SK-N-SH (cell line): ENCODE measurements around the gene GNG5. TPM values are rescaled to one million over a fixed set of nuclear protein-coding genes. Genes with fewer than 3 reads are reported as not detected.

Source experiments
- CTCF ChIA-PET: fragments of 300-600, 350-600 bp; formaldehyde crosslinking; extraction: SDS; loops from one replicate; lab custom pipeline; 2021; lab: Yijun Ruan, JAX
- POLR2A ChIA-PET: fragments of 350-600 bp; sonication (Branson Sonifier 250); formaldehyde crosslinking; extraction: SDS; loops from one replicate; lab custom pipeline; 2020; ENCODE audit warnings: antibody characterized with exemption, inconsistent platforms; lab: Yijun Ruan, JAX
- DNase-seq: peaks from one replicate; pipeline ENCODE4 v3.0.0; 2012
- H2AFZ ChIP-seq: fragments of 200-600 bp; sonication (generic); 2 replicates; pipeline ENCODE4 v1.8.1; 2016; ENCODE audit warnings: antibody characterized with exemption, mild to moderate bottlenecking, low read depth
- H3F3A ChIP-seq: fragments of 200-600 bp; sonication (generic); replicated peaks from 2 replicates; pipeline ENCODE3; 2016; ENCODE audit warnings: antibody characterized with exemption, mild to moderate bottlenecking; ENCODE audit not compliant: insufficient read depth
- H3K27ac ChIP-seq, 2 experiments: fragments of 200-500 bp in 1 of 2; fragments of 200-600 bp in 1 of 2; sonication (Bioruptor generic) in 1 of 2; sonication (generic), shearing (Covaris generic) in 1 of 2; 2 replicates each; pipeline versions ENCODE4 v1.5.1 to v1.6.1; 2014 to 2016; ENCODE audit warnings: low read depth in 2 of 2, inconsistent platforms in 1 of 2, low read length in 1 of 2, mild to moderate bottlenecking in 1 of 2, mixed read lengths in 1 of 2
- H3K27me3 ChIP-seq: fragments of 200-600 bp; sonication (generic), shearing (Covaris generic); 2 replicates; pipeline ENCODE4 v1.6.1; 2016; ENCODE audit warnings: mixed run types; ENCODE audit not compliant: insufficient read depth
- H3K36me3 ChIP-seq, 2 experiments: fragments of 200-500 bp in 1 of 2; fragments of 200-600 bp in 1 of 2; sonication (Bioruptor generic) in 1 of 2; sonication (generic) in 1 of 2; replicated peaks in 1 of 2; 2 replicates each; pipeline versions ENCODE3 to v1.5.1; 2014 to 2016; ENCODE audit warnings: low read length in 1 of 2, mild to moderate bottlenecking in 1 of 2; ENCODE audit not compliant: insufficient read depth in 2 of 2, control insufficient read depth in 1 of 2
- H3K4me1 ChIP-seq, 2 experiments: fragments of 200-500 bp in 1 of 2; fragments of 200-600 bp in 1 of 2; sonication (Bioruptor generic) in 1 of 2; sonication (generic), shearing (Covaris generic) in 1 of 2; 2 replicates each; pipeline versions ENCODE4 v1.5.1 to v1.6.1; 2014 to 2016; ENCODE audit warnings: low read depth in 1 of 2, low read length in 1 of 2, mixed run types in 1 of 2; ENCODE audit not compliant: insufficient read depth in 2 of 2, control insufficient read depth in 1 of 2
- H3K4me2 ChIP-seq: fragments of 200-600 bp; sonication (generic), shearing (Covaris generic); 2 replicates; pipeline ENCODE4 v1.6.1; 2017; ENCODE audit warnings: mixed run types
- H3K4me3 ChIP-seq, 2 experiments: fragments of 200-500 bp in 1 of 2; fragments of 200-600 bp in 1 of 2; sonication (Bioruptor generic) in 1 of 2; sonication (generic), shearing (Covaris generic) in 1 of 2; 2 replicates each; pipeline versions ENCODE4 v1.5.1 to v1.8.1; 2014 to 2016; ENCODE audit warnings: low read depth in 2 of 2, inconsistent platforms in 1 of 2, low read length in 1 of 2, mild to moderate bottlenecking in 1 of 2, mixed read lengths in 1 of 2, moderate library complexity in 1 of 2
- H3K79me2 ChIP-seq: fragments of 200-600 bp; sonication (generic); 2 replicates; pipeline ENCODE4 v1.8.1; 2017; ENCODE audit warnings: mild to moderate bottlenecking; ENCODE audit not compliant: insufficient read depth
- H3K9ac ChIP-seq: fragments of 200-600 bp; sonication (generic); 2 replicates; pipeline ENCODE4 v1.6.1; 2017; ENCODE audit warnings: mixed run types
- H3K9me2 ChIP-seq: fragments of 200-600 bp; sonication (generic); 2 replicates; pipeline ENCODE4 v1.6.1; 2017; ENCODE audit warnings: mixed run types
- H3K9me3 ChIP-seq: fragments of 200-600 bp; sonication (generic); 2 replicates; pipeline ENCODE4 v1.6.1; 2017; ENCODE audit warnings: mixed run types, mild to moderate bottlenecking, moderate library complexity
- H4K20me1 ChIP-seq: fragments of 200-600 bp; sonication (generic); 2 replicates; pipeline ENCODE4 v1.6.1; 2017; ENCODE audit warnings: mild to moderate bottlenecking, mixed run types; ENCODE audit not compliant: insufficient read depth
- CHD2 ChIP-seq: fragments of 150-350 bp; IDR thresholded peaks from 2 replicates; pipeline ENCODE4 v1.6.1; 2018; ENCODE audit warnings: low read length; ENCODE audit not compliant: partially characterized antibody
- CTCF ChIP-seq: fragments of 200-600 bp; sonication (generic); IDR thresholded peaks from 2 replicates; pipeline ENCODE4 v1.6.1; 2017; ENCODE audit warnings: antibody characterized with exemption, mild to moderate bottlenecking, moderate library complexity
- ELF1 ChIP-seq: IDR thresholded peaks from 2 replicates; pipeline ENCODE4 v1.4.0; 2012
- FOSL2 ChIP-seq: IDR thresholded peaks from 2 replicates; pipeline ENCODE4 v1.4.0; 2012; ENCODE audit warnings: low read depth, mild to moderate bottlenecking, moderate library complexity, borderline replicate concordance
- FOXM1 ChIP-seq: IDR thresholded peaks from 2 replicates; pipeline ENCODE4 v1.4.0; 2012; ENCODE audit warnings: low read depth, mild to moderate bottlenecking
- GABPA ChIP-seq: IDR thresholded peaks from 2 replicates; pipeline ENCODE4 v1.4.0; 2012; ENCODE audit warnings: low read depth, mild to moderate bottlenecking
- GATA2 ChIP-seq: sonication (generic); formaldehyde crosslinking; IDR thresholded peaks from 2 replicates; pipeline ENCODE4 v1.5.0; 2020; ENCODE audit warnings: mild to moderate bottlenecking, missing genetic modification reagents
- MXI1 ChIP-seq: IDR thresholded peaks from 2 replicates; pipeline ENCODE4 v1.6.1; 2012; ENCODE audit warnings: mild to moderate bottlenecking, low read depth, low read length, improper control_type of control experiment
- NFIC ChIP-seq: IDR thresholded peaks from 2 replicates; pipeline ENCODE4 v1.4.0; 2012; ENCODE audit warnings: borderline replicate concordance
- POLR2AphosphoS5 ChIP-seq: IDR thresholded peaks from 2 replicates; pipeline ENCODE4 v1.6.1; 2012; ENCODE audit warnings: low read depth, low read length
- RAD21 ChIP-seq: IDR thresholded peaks from 2 replicates; pipeline ENCODE4 v1.6.1; 2012; ENCODE audit warnings: mild to moderate bottlenecking, low read length
- RCOR1 ChIP-seq: fragments of 150-350 bp; IDR thresholded peaks from 2 replicates; pipeline ENCODE4 v1.6.1; 2017; ENCODE audit warnings: antibody characterized with exemption, low read length
- RFX5 ChIP-seq: IDR thresholded peaks from 2 replicates; pipeline ENCODE4 v1.6.1; 2012; ENCODE audit warnings: mild to moderate bottlenecking, improper control_type of control experiment, low read length
- RXRA ChIP-seq: IDR thresholded peaks from 2 replicates; pipeline ENCODE4 v1.4.0; 2012; ENCODE audit warnings: low read depth, mild to moderate bottlenecking, borderline replicate concordance
- SIN3A ChIP-seq: IDR thresholded peaks from 2 replicates; pipeline ENCODE4 v1.6.1; 2012; ENCODE audit warnings: low read depth, mild to moderate bottlenecking, low read length, moderate library complexity, borderline replicate concordance
- SMC3 ChIP-seq: IDR thresholded peaks from 2 replicates; pipeline ENCODE4 v1.6.1; 2012; ENCODE audit warnings: low read depth, low read length, improper control_type of control experiment
- TCF12 ChIP-seq: IDR thresholded peaks from 2 replicates; pipeline ENCODE4 v1.4.0; 2012
- YY1 ChIP-seq: IDR thresholded peaks from 2 replicates; pipeline ENCODE4 v1.4.0; 2012; ENCODE audit warnings: low read depth, mild to moderate bottlenecking
- WGBS: methylation state at CpG from one replicate; pipeline ENCODE4 v1.1.6; 2017; ENCODE audit warnings: low lambda C conversion rate; 5-methylcytosine and 5-hydroxymethylcytosine counted together
- polyA plus RNA-seq, 3 experiments: library from polyadenylated mRNA; depleted of rRNA; stranded (reverse); fragments of >200 nt; gene quantifications; 2 replicates each; pipeline ENCODE4 v1.2.3, GENCODE V29; 2012
- TF ChIP-seq, protein P1 (sequence below): IDR thresholded peaks from 2 replicates; pipeline ENCODE4 v1.4.0; 2012; ENCODE audit warnings: low read depth
- TF ChIP-seq, protein P2 (sequence below): IDR thresholded peaks from 2 replicates; pipeline ENCODE4 v1.4.0; 2012; ENCODE audit warnings: low read depth, borderline replicate concordance
- TF ChIP-seq, protein P3 (sequence below): IDR thresholded peaks from 2 replicates; pipeline ENCODE4; 2012
- TF ChIP-seq, protein P4 (sequence below): IDR thresholded peaks from 2 replicates; pipeline ENCODE4 v1.4.0; 2012; ENCODE audit warnings: low read depth, borderline replicate concordance

The GNG5 gene
- polyA plus RNA-seq, 1 of the 3 experiments (the other 2 are of a cell fraction): 104 TPM

DNA sequence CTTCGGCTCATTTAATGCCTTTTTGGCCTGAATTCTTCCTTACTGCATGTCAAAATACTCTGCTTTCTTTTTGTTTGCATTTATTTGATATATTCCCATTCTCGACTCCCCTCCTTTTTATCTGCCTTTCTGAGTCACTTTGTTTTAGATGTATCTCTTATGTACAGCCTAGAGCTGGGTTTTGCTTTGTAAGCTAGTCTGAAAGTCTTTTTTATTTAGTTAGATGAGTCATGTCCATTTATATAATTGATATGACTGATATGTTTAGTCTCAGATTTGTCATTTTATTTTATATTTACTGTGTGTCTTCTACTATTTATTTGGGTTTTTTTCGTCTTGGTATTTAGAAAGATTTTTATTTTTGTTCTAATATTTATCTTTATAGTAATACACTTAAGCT is 33.6 kb upstream of the GNG5 start:
- no peak for DNase-seq
- ChIA-PET POLR2A (no interaction called here), CTCF (interaction anchor here (0.9 to 1.4 kb wide), 2 partner anchors 11 to 232 kb away, joined by 4 to 5 read pairs; no protein-coding TSS in a partner anchor)

DNA sequence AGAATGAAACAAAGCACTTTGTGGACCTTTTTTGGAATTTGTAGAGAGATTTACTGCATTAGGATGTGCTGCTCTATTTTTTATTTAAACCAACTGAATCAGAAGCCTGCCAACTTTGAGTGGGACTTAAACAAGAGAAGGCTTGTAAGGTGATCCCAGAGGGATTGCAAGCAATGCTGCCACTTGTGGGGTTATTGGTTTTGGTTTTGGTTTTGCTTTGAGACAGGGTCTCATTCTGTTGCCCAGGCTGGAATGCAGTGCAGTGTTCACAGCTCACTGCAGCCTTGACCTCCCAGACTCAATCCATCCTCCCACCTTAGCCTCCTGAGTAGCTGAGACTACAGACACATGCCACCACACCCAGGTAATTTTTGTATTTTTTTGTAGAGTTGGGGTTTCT is 32.2 kb upstream of the GNG5 start:
- H3K4me3 ChIP-seq: no peak overlapping the region
- peaks cover 2 to 18% of the 10 kb centered on the region in 2 experiments for H3K36me3 ChIP-seq
- no peaks in the 10 kb centered on the region for H3K9me3 ChIP-seq
- H3K79me2 ChIP-seq: no peaks in the 10 kb centered on the region
- POLR2A ChIA-PET: no interaction called here
- H3K27me3 ChIP-seq: no peaks in the 10 kb centered on the region
- H3F3A ChIP-seq: peaks cover 14% of the 10 kb centered on the region
- no peaks in the 10 kb centered on the region for H4K20me1 ChIP-seq
- no peak overlapping the region for H3K9ac ChIP-seq
- no peak for DNase-seq
- H3K4me2 ChIP-seq: no peak overlapping the region
- no peak overlapping the region for H2AFZ ChIP-seq
- CTCF ChIA-PET: no interaction called here
- no peaks in the 10 kb centered on the region; a peak in 1 of 4 replicates for H3K4me1 ChIP-seq
- H3K9me2 ChIP-seq: no peaks in the 10 kb centered on the region
- no peak overlapping the region for H3K27ac ChIP-seq
- TF ChIP-seq ELF1 (no peak), RXRA (no peak), FOSL2 (no peak), GABPA (no peak), FOXM1 (no peak), SIN3A (no peak), MXI1 (no peak), YY1 (no peak), POLR2AphosphoS5 (no peak)
- TF ChIP-seq, protein P1, sequence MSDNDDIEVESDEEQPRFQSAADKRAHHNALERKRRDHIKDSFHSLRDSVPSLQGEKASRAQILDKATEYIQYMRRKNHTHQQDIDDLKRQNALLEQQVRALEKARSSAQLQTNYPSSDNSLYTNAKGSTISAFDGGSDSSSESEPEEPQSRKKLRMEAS: no peak
- TF ChIP-seq, protein P2, sequence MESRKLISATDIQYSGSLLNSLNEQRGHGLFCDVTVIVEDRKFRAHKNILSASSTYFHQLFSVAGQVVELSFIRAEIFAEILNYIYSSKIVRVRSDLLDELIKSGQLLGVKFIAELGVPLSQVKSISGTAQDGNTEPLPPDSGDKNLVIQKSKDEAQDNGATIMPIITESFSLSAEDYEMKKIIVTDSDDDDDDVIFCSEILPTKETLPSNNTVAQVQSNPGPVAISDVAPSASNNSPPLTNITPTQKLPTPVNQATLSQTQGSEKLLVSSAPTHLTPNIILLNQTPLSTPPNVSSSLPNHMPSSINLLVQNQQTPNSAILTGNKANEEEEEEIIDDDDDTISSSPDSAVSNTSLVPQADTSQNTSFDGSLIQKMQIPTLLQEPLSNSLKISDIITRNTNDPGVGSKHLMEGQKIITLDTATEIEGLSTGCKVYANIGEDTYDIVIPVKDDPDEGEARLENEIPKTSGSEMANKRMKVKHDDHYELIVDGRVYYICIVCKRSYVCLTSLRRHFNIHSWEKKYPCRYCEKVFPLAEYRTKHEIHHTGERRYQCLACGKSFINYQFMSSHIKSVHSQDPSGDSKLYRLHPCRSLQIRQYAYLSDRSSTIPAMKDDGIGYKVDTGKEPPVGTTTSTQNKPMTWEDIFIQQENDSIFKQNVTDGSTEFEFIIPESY: no peak

More for the DNA sequence above, 33.6 kb upstream of the GNG5 start:
- H3K79me2 ChIP-seq: no peaks in the 10 kb centered on the region
- peaks cover 2 to 19% of the 10 kb centered on the region in 2 experiments for H3K36me3 ChIP-seq
- no peaks in the 10 kb centered on the region for H3K9me2 ChIP-seq
- no peak overlapping the region for H3K4me3 ChIP-seq
- peaks cover 14% of the 10 kb centered on the region for H3F3A ChIP-seq
- WGBS: 31% methylated on average over 3 of the region's 3 CpGs
- no peaks in the 10 kb centered on the region for H3K9me3 ChIP-seq
- TF ChIP-seq TCF12 (0 out of 2 replicates have a peak, but pooled peaks have one; percentile 7), SIN3A (no peak), GATA2 (CRISPR knock-in tag) (no peak), RFX5 (no peak), YY1 (no peak), RCOR1 (no peak), FOXM1 (no peak), NFIC (no peak), RAD21 (no peak), CTCF (no peak), SMC3 (no peak), CHD2 (no peak)
- TF ChIP-seq, protein P3, sequence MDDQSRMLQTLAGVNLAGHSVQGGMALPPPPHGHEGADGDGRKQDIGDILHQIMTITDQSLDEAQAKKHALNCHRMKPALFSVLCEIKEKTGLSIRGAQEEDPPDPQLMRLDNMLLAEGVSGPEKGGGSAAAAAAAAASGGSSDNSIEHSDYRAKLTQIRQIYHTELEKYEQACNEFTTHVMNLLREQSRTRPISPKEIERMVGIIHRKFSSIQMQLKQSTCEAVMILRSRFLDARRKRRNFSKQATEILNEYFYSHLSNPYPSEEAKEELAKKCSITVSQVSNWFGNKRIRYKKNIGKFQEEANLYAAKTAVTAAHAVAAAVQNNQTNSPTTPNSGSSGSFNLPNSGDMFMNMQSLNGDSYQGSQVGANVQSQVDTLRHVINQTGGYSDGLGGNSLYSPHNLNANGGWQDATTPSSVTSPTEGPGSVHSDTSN: peak; percentile 15; the same call in 1 of the 2 replicates
- TF ChIP-seq, protein P4, sequence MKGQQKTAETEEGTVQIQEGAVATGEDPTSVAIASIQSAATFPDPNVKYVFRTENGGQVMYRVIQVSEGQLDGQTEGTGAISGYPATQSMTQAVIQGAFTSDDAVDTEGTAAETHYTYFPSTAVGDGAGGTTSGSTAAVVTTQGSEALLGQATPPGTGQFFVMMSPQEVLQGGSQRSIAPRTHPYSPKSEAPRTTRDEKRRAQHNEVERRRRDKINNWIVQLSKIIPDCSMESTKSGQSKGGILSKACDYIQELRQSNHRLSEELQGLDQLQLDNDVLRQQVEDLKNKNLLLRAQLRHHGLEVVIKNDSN: no peak
- TF ChIP-seq, all 33 proteins: peak for 2
- no peaks in the 10 kb centered on the region for H4K20me1 ChIP-seq
- H2AFZ ChIP-seq: no peak overlapping the region
- H3K9ac ChIP-seq: no peak overlapping the region
- peak overlapping the region; percentile 16 to 43; a peak in 2 of 4 replicates for H3K27ac ChIP-seq
- no peaks in the 10 kb centered on the region for H3K27me3 ChIP-seq
- H3K4me1 ChIP-seq: no peaks in the 10 kb centered on the region; a peak in 1 of 4 replicates
- H3K4me2 ChIP-seq: peak overlapping the region; percentile 10; the same call in 1 of the 2 replicates
